NCI-H2107 treated with DMSO at 0.1 percent for 48 hours (cell line): Measurements from ENCODE around the gene CTNNA1.

Source experiments
- DNase-seq: peaks from one replicate; lab custom pipeline; 2025; ENCODE audit not compliant: unreplicated experiment; lab: John Stamatoyannopoulos, UW

CTNNA1 gene

DNA sequence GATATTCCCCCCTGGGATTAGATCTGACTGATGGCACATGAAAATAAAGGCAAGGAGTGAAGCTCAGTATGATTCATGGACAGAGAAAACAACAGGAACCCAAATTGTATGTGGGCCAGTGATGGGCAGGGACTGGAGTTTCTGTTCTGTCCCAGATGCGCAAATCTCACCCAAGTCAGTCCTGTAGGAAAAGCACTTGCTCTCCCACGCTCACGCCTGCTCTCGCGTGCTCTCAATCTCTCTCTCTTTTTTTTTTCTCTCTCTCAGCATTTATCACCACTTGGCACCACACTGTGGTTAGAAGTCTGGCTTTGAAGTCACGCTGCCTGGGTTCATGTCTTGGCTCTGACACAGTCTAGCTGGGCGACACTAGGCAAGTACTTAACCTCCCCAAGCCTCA is 228.4 kb downstream of the CTNNA1 start:
- no peak for DNase-seq

DNA sequence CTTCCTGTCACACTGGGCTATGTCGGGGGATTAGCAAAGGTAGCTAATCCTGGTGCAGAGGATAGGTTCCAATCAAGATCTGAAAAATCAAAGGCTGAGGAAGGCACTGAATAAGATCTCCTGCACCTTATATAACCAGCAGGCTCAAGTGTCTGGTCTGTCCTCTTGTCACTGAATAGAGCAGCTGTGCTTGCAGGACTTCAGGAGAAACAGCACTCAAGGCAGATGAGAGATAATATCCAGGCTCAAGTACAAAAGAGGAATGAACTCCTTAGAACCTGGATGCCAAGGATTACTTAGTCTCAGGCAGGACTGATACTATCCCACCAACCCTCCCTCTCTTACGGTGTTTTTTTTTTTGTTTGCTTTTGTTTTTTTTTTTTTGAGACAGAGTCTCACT is 230.8 kb downstream of the CTNNA1 start:
- DNase-seq: no peak
